GM13976 (cell line): ENCODE results near the gene MAN2A2.

Experiments used
- DNase-seq: peaks from one replicate; pipeline ENCODE4 v3.0.0; 2012; ENCODE audit warnings: low spot score
- CTCF ChIP-seq: IDR thresholded peaks from 2 replicates; pipeline ENCODE4 v1.5.1; 2012; ENCODE audit warnings: borderline replicate concordance, mild to moderate bottlenecking; ENCODE audit not compliant: insufficient read depth; ENCODE audit errors: extremely low read depth, missing control alignments, control extremely low read depth
- in situ Hi-C: fragments of 300-500 bp; cut with MboI; formaldehyde crosslinking; loops from one replicate; pipeline ENCODE4 v1.12.0; 2022; ENCODE audit warnings: low sequenced_read_pairs, mixed read lengths, inconsistent platforms; ENCODE audit not compliant: unreplicated experiment

The MAN2A2 gene

GRCh38 chr15:90903733-90904536 is 833 bp downstream of the MAN2A2 start:
- no peak for DNase-seq
- in situ Hi-C loops, result no loop called here
- no peak for TF ChIP-seq CTCF

GRCh38 chr15:90904746-90905145 is 1.6 kb downstream of the MAN2A2 start:
- no peak for TF ChIP-seq CTCF
- no peak for DNase-seq
- in situ Hi-C loops, result no loop called here

GRCh38 chr15:90905306-90906180 is 2.4 kb downstream of the MAN2A2 start:
- in situ Hi-C loops, result no loop called here
- TF ChIP-seq CTCF, result no peak
- no peak for DNase-seq

GRCh38 chr15:90906181-90906849 is 3.2 kb downstream of the MAN2A2 start:
- TF ChIP-seq CTCF, result no peak
- DNase-seq, result no peak
- in situ Hi-C loops, result no loop called here

- in situ Hi-C loops, result no loop called here
- no peak for DNase-seq
- no peak for TF ChIP-seq CTCF
These were observed 4.1 kb downstream of the MAN2A2 start for GRCh38 chr15:90907051-90907660.
